Measurements from ENCODE around the gene ZSWIM6.
A peak's percentile ranks its signal among the peaks of the same experiment; 100 is the strongest.

Gene ZSWIM6

GRCh38 chr5:61461926-61462325 lies 129.9 kb downstream of the ZSWIM6 start:
- DNase-seq (ENCODE audit: low read depth in 1 of 2, low spot score in 1 of 2) = no peak
- in situ Hi-C loops (cut with HindIII; ENCODE audit: low pct_unique_long_range_greater_than_20kb, low sequenced_read_pairs) = no loop called here
- no peak for TF ChIP-seq JUND (IDR thresholded peaks at IDR 0.05; ENCODE audit: low read depth)

GRCh38 chr5:61463596-61463995 lies 131.5 kb downstream of the ZSWIM6 start:
- TF ChIP-seq JUND (IDR thresholded peaks at IDR 0.05; ENCODE audit: low read depth) = no peak
- no peak for DNase-seq (ENCODE audit: low read depth in 1 of 2, low spot score in 1 of 2)
- in situ Hi-C loops (cut with HindIII; ENCODE audit: low pct_unique_long_range_greater_than_20kb, low sequenced_read_pairs) = no loop called here

GRCh38 chr5:61464512-61464911 lies 132.5 kb downstream of the ZSWIM6 start:
- no peak for DNase-seq (ENCODE audit: low read depth in 1 of 2, low spot score in 1 of 2)
- in situ Hi-C loops (cut with HindIII; ENCODE audit: low pct_unique_long_range_greater_than_20kb, low sequenced_read_pairs) = no loop called here
- no peak for TF ChIP-seq JUND (IDR thresholded peaks at IDR 0.05; ENCODE audit: low read depth)

- no peak for DNase-seq (ENCODE audit: low read depth in 1 of 2, low spot score in 1 of 2)
- in situ Hi-C loops (cut with HindIII; ENCODE audit: low pct_unique_long_range_greater_than_20kb, low sequenced_read_pairs) = no loop called here
- no peak for TF ChIP-seq JUND (IDR thresholded peaks at IDR 0.05; ENCODE audit: low read depth)
Observed at GRCh38 chr5:61465066-61465465, 133.0 kb downstream of the ZSWIM6 start.

- TF ChIP-seq JUND (IDR thresholded peaks at IDR 0.05; ENCODE audit: low read depth) = no peak
- DNase-seq (ENCODE audit: low read depth in 1 of 2, low spot score in 1 of 2) = no peak
- in situ Hi-C loops (cut with HindIII; ENCODE audit: low pct_unique_long_range_greater_than_20kb, low sequenced_read_pairs) = no loop called here
Observed at GRCh38 chr5:61465496-61465895, 133.4 kb downstream of the ZSWIM6 start.

GRCh38 chr5:61466017-61466416 lies 134.0 kb downstream of the ZSWIM6 start:
- TF ChIP-seq JUND (IDR thresholded peaks at IDR 0.05; ENCODE audit: low read depth) = no peak
- DNase-seq (ENCODE audit: low read depth in 1 of 2, low spot score in 1 of 2) = no peak
- in situ Hi-C loops (cut with HindIII; ENCODE audit: low pct_unique_long_range_greater_than_20kb, low sequenced_read_pairs) = no loop called here

GRCh38 chr5:61467766-61468482 lies 135.9 kb downstream of the ZSWIM6 start:
- no peak for TF ChIP-seq JUND (IDR thresholded peaks at IDR 0.05; ENCODE audit: low read depth)
- in situ Hi-C loops (cut with HindIII; ENCODE audit: low pct_unique_long_range_greater_than_20kb, low sequenced_read_pairs) = no loop called here
- no peak for DNase-seq (ENCODE audit: low read depth in 1 of 2, low spot score in 1 of 2)

GRCh38 chr5:61468483-61468865 lies 136.4 kb downstream of the ZSWIM6 start:
- no peak for TF ChIP-seq JUND (IDR thresholded peaks at IDR 0.05; ENCODE audit: low read depth)
- peak in 1 of 2 experiments; percentile 36 for DNase-seq (ENCODE audit: low read depth in 1 of 2, low spot score in 1 of 2)
- in situ Hi-C loops (cut with HindIII; ENCODE audit: low pct_unique_long_range_greater_than_20kb, low sequenced_read_pairs) = no loop called here

GRCh38 chr5:61471352-61471751 lies 139.3 kb downstream of the ZSWIM6 start:
- no peak for TF ChIP-seq JUND (IDR thresholded peaks at IDR 0.05; ENCODE audit: low read depth)
- no peak for DNase-seq (ENCODE audit: low read depth in 1 of 2, low spot score in 1 of 2)
- in situ Hi-C loops (cut with HindIII; ENCODE audit: low pct_unique_long_range_greater_than_20kb, low sequenced_read_pairs) = no loop called here

GRCh38 chr5:61472172-61472958 lies 140.3 kb downstream of the ZSWIM6 start:
- TF ChIP-seq JUND (IDR thresholded peaks at IDR 0.05; ENCODE audit: low read depth) = no peak
- in situ Hi-C loops (cut with HindIII; ENCODE audit: low pct_unique_long_range_greater_than_20kb, low sequenced_read_pairs) = no loop called here
- DNase-seq (ENCODE audit: low read depth in 1 of 2, low spot score in 1 of 2) = no peak

- no peak for TF ChIP-seq JUND (IDR thresholded peaks at IDR 0.05; ENCODE audit: low read depth)
- no peak for DNase-seq (ENCODE audit: low read depth in 1 of 2, low spot score in 1 of 2)
- in situ Hi-C loops (cut with HindIII; ENCODE audit: low pct_unique_long_range_greater_than_20kb, low sequenced_read_pairs) = no loop called here
Observed at GRCh38 chr5:61474746-61475145, 142.7 kb downstream of the ZSWIM6 start.

- no peak for DNase-seq (ENCODE audit: low read depth in 1 of 2, low spot score in 1 of 2)
- no peak for TF ChIP-seq JUND (IDR thresholded peaks at IDR 0.05; ENCODE audit: low read depth)
- in situ Hi-C loops (cut with HindIII; ENCODE audit: low pct_unique_long_range_greater_than_20kb, low sequenced_read_pairs) = no loop called here
Observed at GRCh38 chr5:61477788-61478187, 145.7 kb downstream of the ZSWIM6 start.

GRCh38 chr5:61479850-61480614 lies 148.0 kb downstream of the ZSWIM6 start:
- DNase-seq (ENCODE audit: low read depth in 1 of 2, low spot score in 1 of 2) = no peak
- in situ Hi-C loops (cut with HindIII; ENCODE audit: low pct_unique_long_range_greater_than_20kb, low sequenced_read_pairs) = no loop called here
- no peak for TF ChIP-seq JUND (IDR thresholded peaks at IDR 0.05; ENCODE audit: low read depth)
